CD8-positive, alpha-beta memory T cell (primary cell): Measurements from ENCODE around the gene MARCHF10. TPM values are rescaled to one million over a fixed set of nuclear protein-coding genes. Genes with fewer than 3 reads are reported as not detected.
"Not testable (repeated sequence)": the region's sequence is repeated elsewhere in the genome, so short reads cannot be mapped to it uniquely, and the experiment has no call there.

Experiments used
- CTCF ChIA-PET: fragments of 350-600 bp; sonication (Branson Sonifier 250); formaldehyde crosslinking; loops from one replicate; lab custom pipeline; 2021; ENCODE audit warnings: antibody characterized with exemption; lab: Charles Lee
- POLR2A ChIA-PET: fragments of 350-600 bp; sonication (Branson Sonifier 250); formaldehyde crosslinking; loops from one replicate; lab custom pipeline; 2021; ENCODE audit warnings: antibody characterized with exemption; lab: Charles Lee
- DNase-seq, 5 donors: peaks; one replicate each; pipeline versions ENCODE4 v3.0.0 to v3.0.0-alpha.2; 2020 to 2022; ENCODE audit warnings: mixed read lengths in 1 of 5
- H3K27ac ChIP-seq: one replicate; pipeline ENCODE4 v1.7.0; 2013; ENCODE audit warnings: low read depth, mild to moderate bottlenecking, low read length, moderate library complexity
- H3K27me3 ChIP-seq: 2 replicates; pipeline ENCODE4 v1.7.0; 2013; ENCODE audit warnings: low read length, mild to moderate bottlenecking; ENCODE audit not compliant: insufficient read depth, poor library complexity, severe bottlenecking
- H3K36me3 ChIP-seq: 2 replicates; pipeline ENCODE4 v1.7.0; 2013; ENCODE audit warnings: mild to moderate bottlenecking, low read length, moderate library complexity; ENCODE audit not compliant: insufficient read depth
- H3K4me1 ChIP-seq: 2 replicates; pipeline ENCODE4 v1.7.0; 2013; ENCODE audit warnings: mild to moderate bottlenecking, low read length, moderate library complexity; ENCODE audit not compliant: insufficient read depth
- H3K4me3 ChIP-seq: 2 replicates; pipeline ENCODE4 v1.7.0; 2013; ENCODE audit warnings: mild to moderate bottlenecking, low read length
- H3K9me3 ChIP-seq: 2 replicates; pipeline ENCODE4 v1.7.0; 2013; ENCODE audit warnings: mild to moderate bottlenecking, low read length
- H3K27ac Mint-ChIP-seq, 8 donors: one replicate each; pipeline ENCODE4 v1.8.0; 2020 to 2021; ENCODE audit warnings: mixed read lengths in 8 of 8, mild to moderate bottlenecking in 6 of 8, inconsistent platforms in 3 of 8, moderate library complexity in 3 of 8
- H3K27me3 Mint-ChIP-seq, 2 donors: one replicate each; pipeline ENCODE4 v1.8.0; 2020 to 2021; ENCODE audit warnings: mixed read lengths in 2 of 2, mild to moderate bottlenecking in 1 of 2, moderate library complexity in 1 of 2
- H3K36me3 Mint-ChIP-seq, 3 donors: one replicate each; pipeline ENCODE4 v1.8.0; 2020 to 2021; ENCODE audit warnings: mixed read lengths in 3 of 3, inconsistent platforms in 1 of 3, mild to moderate bottlenecking in 1 of 3
- H3K4me1 Mint-ChIP-seq, 3 donors: one replicate each; pipeline ENCODE4 v1.8.0; 2020 to 2021; ENCODE audit warnings: mixed read lengths in 3 of 3, inconsistent platforms in 1 of 3, mild to moderate bottlenecking in 1 of 3
- H3K4me3 Mint-ChIP-seq, 7 donors: one replicate each; pipeline ENCODE4 v1.8.0; 2020 to 2021; ENCODE audit warnings: mixed read lengths in 7 of 7, mild to moderate bottlenecking in 6 of 7, moderate library complexity in 4 of 7, inconsistent platforms in 2 of 7
- H3K9me3 Mint-ChIP-seq, 5 donors: one replicate each; pipeline ENCODE4 v1.8.0; 2020 to 2022; ENCODE audit warnings: mixed read lengths in 5 of 5, mild to moderate bottlenecking in 3 of 5, moderate library complexity in 2 of 5, inconsistent platforms in 1 of 5
- polyA plus RNA-seq: library from polyadenylated mRNA; unstranded; fragments of 300-500 nt; fragmentation: Illumina TruSeq; gene quantifications from one replicate; pipeline ENCODE4 v1.2.3, GENCODE V29; 2021
- total RNA-seq, 2 experiments: library from RNA; stranded (reverse); gene quantifications; one replicate each; pipeline ENCODE4 v1.2.3, GENCODE V29; 2021

The MARCHF10 gene
- total and polyA plus RNA-seq, 3 experiments from 2014 or later, result 0.86 TPM; not detected in 2

DNA sequence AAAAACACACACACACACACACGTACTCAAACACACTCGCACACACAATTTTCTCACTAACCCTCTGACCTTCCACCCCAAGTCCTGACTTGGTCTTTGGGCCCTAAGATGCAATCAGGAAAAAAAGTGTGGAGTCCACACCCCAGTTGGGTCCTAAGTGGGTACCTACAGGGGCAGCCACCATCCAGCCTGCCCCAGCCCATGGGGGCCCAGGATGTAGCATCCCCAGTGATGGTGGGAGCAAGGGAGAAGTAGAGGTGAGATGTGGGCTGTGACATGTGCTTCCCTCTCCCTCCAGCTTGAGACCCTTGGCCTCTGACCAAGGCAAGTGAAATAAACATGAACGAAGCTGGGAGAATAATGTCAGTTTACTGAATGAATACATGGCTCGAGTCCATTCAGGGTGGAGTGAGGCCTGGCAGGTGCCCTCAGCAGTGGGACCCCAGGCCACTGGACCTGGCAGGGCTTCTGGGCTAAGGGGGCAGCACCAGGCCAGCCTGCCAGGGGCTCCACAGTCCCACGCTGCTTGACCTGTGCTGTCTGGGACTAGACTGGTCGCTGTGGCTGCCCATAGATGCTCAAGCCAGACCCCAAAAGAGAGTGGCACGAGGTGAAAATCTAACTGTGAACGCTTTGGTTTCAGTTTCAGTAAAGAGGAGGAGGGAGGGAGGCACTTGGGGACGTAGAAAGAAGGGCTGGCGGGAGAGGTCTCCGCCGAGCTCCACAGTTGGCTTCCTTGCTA, 107.0 kb downstream of the MARCHF10 start:
- peak overlapping the region in 3 of 7 donors; percentile 23 to 65 (median 28) for H3K4me3 Mint-ChIP-seq
- Histone ChIP-seq H3K27ac (no peak overlapping the region), H3K9me3 (no peaks in the 10 kb centered on the region), H3K4me3 (no peak overlapping the region), H3K4me1 (peaks cover 6% of the 10 kb centered on the region), H3K36me3 (no peaks in the 10 kb centered on the region), H3K27me3 (peaks cover 3% of the 10 kb centered on the region)
- H3K27me3 Mint-ChIP-seq, result peaks cover 5 to 15% of the 10 kb centered on the region in 2 donors
- ChIA-PET POLR2A (no interaction called here), CTCF (interaction anchor here (0.7 to 1.2 kb wide), 2 partner anchors 23 to 43 kb away, joined by 3 read pairs; no protein-coding TSS in a partner anchor)
- peaks cover 7 to 12% (median 8%) of the 10 kb centered on the region in 3 donors for H3K4me1 Mint-ChIP-seq
- H3K36me3 Mint-ChIP-seq, result no peaks in the 10 kb centered on the region
- DNase-seq, result no peak
- no peak overlapping the region for H3K27ac Mint-ChIP-seq
- H3K9me3 Mint-ChIP-seq, result no peaks in the 10 kb centered on the region

DNA sequence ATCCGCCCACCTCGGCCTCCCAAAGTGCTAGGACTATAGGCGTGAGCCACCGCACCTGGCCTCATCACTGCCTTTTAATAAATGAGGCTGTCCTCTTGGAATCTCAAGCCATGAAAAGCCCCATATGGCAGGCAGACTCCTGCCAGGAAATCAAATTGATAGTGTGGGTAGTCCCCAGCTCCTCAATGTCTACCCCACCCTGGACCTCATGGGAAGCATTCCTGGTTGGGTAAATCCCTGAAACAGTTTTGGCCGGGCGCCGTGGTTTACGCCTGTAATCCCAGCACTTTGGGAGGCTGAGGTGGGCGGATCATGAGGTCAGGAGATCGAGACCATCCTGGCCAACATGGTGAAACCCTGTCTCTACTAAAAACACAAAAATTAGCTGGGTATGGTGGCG, 109.7 kb downstream of the MARCHF10 start:
- H3K4me1 ChIP-seq, H3K4me3 Mint-ChIP-seq, H3K36me3 ChIP-seq, H3K9me3 Mint-ChIP-seq, H3K27ac ChIP-seq, H3K36me3 Mint-ChIP-seq, H3K27ac Mint-ChIP-seq, H3K9me3 ChIP-seq, H3K4me1 Mint-ChIP-seq, DNase-seq, H3K27me3 ChIP-seq, POLR2A ChIA-PET, H3K4me3 ChIP-seq: not testable (repeated sequence)
- CTCF ChIA-PET, result interaction anchor here (1.4 kb wide), 1 partner anchor 26 kb away, joined by 3 read pairs; no protein-coding TSS in a partner anchor
- H3K27me3 Mint-ChIP-seq, result peaks cover 8 to 15% of the 10 kb centered on the region in 2 donors

DNA sequence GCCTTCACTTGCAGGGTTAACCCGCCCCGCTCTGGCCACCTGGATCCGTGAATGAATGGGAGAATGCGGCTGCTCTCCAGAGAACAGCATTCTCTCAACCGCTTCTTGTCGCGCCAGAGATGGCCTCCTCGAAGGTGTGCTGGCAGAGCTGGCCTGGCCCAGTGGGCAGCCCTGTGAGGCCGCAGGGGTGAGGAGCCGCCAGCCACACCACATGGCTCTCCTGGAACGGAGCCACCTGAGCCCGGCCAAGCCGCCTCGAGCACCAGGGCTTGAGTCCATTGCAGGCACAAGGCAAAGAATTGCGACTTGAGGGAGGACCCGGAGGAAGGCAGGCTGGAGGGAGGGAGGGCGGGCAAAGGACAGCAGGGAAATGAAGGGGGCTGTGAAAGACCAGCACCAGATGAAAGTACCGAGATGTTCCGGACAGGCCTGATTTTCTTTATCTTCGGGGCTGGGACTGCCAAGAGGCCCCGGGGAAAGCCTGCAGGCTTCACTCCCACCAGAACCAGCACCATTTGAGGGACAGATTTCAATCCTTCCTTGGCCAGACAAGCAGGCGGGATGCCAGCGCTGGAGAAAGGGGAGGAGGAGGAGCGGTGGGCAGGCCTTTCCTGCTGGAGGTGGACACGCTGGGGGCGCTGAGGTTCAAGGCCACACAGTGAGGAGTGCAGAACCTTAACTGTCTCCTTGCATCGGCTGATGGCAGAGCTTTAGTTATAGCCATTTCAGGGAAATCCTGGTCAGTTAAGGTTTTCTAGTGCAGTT, 111.2 kb downstream of the MARCHF10 start:
- peaks cover 8 to 15% of the 10 kb centered on the region in 2 donors for H3K27me3 Mint-ChIP-seq
- no peak overlapping the region for H3K27ac ChIP-seq
- H3K4me3 ChIP-seq, result no peak overlapping the region
- no peaks in the 10 kb centered on the region for H3K9me3 Mint-ChIP-seq
- ChIA-PET CTCF (no interaction called here), POLR2A (no interaction called here)
- H3K27me3 ChIP-seq, result no peaks in the 10 kb centered on the region
- H3K36me3 Mint-ChIP-seq, result no peaks in the 10 kb centered on the region
- H3K9me3 ChIP-seq, result no peaks in the 10 kb centered on the region
- no peaks in the 10 kb centered on the region for H3K4me1 Mint-ChIP-seq
- DNase-seq, result no peak
- no peaks in the 10 kb centered on the region for H3K4me1 ChIP-seq
- no peak overlapping the region for H3K27ac Mint-ChIP-seq
- H3K4me3 Mint-ChIP-seq, result no peak overlapping the region
- no peaks in the 10 kb centered on the region for H3K36me3 ChIP-seq

DNA sequence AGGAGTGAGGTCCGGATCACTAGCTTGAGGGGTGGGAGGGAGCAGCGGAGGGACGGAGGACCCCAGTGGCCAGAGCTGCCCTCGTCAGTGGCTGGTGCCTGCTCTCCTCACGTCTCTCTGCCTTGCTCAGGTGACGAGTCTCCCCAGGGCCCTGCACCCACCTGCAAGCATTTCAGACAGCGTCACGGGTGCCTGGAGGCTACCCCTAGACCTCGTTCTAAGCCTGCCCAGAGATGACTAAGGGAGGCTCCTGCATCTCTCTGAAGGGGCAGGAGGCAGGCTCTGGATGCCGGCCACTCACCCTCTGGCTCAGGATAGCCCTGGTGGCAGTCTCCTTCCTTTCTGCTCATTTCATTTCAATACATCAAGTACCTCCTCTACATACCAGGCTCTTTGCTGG, 111.9 kb downstream of the MARCHF10 start:
- no peaks in the 10 kb centered on the region for H3K27me3 ChIP-seq
- H3K4me3 Mint-ChIP-seq, result no peak overlapping the region
- H3K4me1 Mint-ChIP-seq, result no peaks in the 10 kb centered on the region
- H3K27me3 Mint-ChIP-seq, result peaks cover 8 to 13% of the 10 kb centered on the region in 2 donors
- no peaks in the 10 kb centered on the region for H3K36me3 ChIP-seq
- H3K36me3 Mint-ChIP-seq, result no peaks in the 10 kb centered on the region
- H3K4me3 ChIP-seq, result no peak overlapping the region
- H3K4me1 ChIP-seq, result no peaks in the 10 kb centered on the region
- POLR2A ChIA-PET, result no interaction called here
- DNase-seq, result no peak
- no peaks in the 10 kb centered on the region for H3K9me3 ChIP-seq
- no peak overlapping the region for H3K27ac Mint-ChIP-seq
- CTCF ChIA-PET, result no interaction called here
- no peaks in the 10 kb centered on the region for H3K9me3 Mint-ChIP-seq
- no peak overlapping the region for H3K27ac ChIP-seq

DNA sequence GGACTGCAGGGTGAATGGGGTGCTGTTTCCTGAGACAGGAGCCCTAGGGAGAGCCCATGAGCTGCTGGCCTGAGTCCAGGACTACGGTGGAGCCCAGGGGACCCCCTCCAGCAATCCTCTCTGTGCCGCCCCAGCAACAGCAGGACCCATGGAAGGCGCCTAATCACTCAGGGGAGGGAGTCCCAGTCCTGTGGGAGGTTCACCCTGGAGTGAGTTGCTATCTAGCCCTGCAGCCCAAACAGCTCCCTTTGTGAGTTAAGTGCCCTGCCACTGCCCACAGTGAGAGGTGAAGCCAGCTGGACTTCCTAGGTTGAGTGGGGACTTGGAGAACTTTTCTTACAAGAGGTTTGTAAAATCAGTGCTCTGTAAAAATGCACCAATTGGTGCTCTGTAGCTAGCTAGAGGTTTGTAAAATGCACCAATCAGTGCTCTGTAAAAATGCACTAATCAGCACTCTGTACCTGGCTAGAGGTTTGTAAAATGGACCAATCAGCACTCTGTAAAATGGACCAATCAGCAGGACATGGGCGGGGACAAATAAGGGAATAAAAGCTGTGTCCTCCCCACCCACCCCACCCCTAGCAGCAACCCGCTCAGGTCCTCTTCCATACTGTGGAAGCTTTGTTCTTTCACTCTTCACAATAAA, 112.9 kb downstream of the MARCHF10 start:
- H3K9me3 ChIP-seq, H3K36me3 ChIP-seq, H3K27me3 ChIP-seq, DNase-seq, H3K27ac ChIP-seq, H3K4me1 ChIP-seq, H3K27ac Mint-ChIP-seq, H3K4me3 Mint-ChIP-seq, H3K27me3 Mint-ChIP-seq, H3K36me3 Mint-ChIP-seq, POLR2A ChIA-PET, H3K4me3 ChIP-seq, H3K4me1 Mint-ChIP-seq, CTCF ChIA-PET, H3K9me3 Mint-ChIP-seq: not testable (repeated sequence)

DNA sequence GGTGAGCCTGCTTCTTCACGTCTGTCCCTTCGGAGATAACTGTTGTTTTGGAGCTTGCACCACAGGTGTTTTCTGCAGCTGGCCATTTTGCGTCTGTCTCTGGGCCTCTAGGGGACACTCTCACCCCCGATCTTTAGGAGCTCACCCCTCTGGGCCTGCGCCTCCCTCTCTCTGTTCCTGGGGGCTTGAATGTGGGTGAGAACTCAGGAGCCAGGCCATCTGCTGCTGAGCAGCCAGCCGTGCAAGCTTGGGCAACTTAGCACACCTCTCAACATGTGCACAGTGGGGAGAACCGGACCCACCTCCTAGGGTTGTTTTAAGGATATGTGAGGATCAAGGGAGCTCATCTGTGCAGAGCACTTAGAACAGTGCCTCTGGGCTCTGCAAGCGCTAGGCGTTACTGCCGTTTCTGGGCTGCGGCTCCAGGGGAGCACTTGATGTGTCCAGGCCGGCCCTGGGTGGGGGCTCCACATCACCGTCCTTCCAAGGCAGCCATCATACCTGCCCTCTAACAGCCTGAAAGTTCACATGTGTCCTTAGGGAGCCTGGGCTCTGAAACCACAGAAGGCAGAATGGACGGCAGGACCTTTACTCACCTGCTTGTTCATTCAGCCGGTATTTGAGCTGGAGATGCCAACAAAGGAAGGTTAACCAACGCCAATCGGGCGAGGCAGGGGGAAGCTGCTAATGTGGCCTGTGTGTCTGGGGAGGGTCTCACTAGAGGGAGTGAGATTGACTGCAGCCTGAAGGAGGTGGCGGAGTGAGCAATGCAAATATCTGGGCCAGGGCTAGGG, 114.3 kb downstream of the MARCHF10 start:
- Mint-ChIP-seq H3K27me3 (peaks cover 5 to 7% of the 10 kb centered on the region in 2 donors), H3K9me3 (no peaks in the 10 kb centered on the region), H3K4me3 (no peak overlapping the region), H3K27ac (no peak overlapping the region), H3K4me1 (no peaks in the 10 kb centered on the region), H3K36me3 (no peaks in the 10 kb centered on the region)
- no peaks in the 10 kb centered on the region for H3K27me3 ChIP-seq
- DNase-seq, result no peak
- no peaks in the 10 kb centered on the region for H3K9me3 ChIP-seq
- no peak overlapping the region for H3K4me3 ChIP-seq
- no peaks in the 10 kb centered on the region for H3K36me3 ChIP-seq
- no peak overlapping the region for H3K27ac ChIP-seq
- CTCF ChIA-PET, result no interaction called here
- H3K4me1 ChIP-seq, result no peaks in the 10 kb centered on the region
- POLR2A ChIA-PET, result no interaction called here

DNA sequence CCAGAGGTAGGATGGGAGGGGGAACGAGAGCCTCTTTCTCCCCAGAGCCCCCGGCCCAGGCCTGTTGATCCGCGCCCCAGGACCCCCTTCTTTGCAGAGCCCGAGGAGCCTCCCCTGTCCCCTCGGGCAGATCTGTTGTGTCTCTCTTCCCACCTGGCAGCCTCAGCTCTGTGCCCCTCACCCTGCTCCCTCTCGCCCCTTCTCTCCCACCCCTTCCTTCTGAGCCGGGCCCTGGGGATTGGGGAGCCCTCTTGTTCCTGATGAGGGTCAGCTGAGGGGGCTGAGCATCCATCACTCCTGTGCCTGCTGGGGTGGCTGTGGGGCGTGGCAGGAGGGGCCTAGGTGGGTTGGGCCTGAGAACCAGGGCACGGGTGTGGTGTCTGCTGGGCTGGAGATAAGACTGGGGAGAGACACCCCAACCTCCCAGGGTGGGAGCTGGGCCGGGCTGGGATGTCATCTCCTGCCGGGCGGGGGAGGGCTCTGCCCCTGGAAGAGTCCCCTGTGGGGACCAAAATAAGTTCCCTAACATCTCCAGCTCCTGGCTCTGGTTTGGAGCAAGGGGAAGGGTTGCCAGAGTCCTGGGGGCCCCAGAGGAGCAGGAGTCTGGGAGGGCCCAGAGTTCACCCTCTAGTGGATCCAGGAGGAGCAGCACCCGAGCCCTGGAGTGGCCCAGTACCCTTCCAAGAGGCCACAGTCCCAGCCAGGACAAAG, 115.2 kb downstream of the MARCHF10 start:
- no peak overlapping the region for H3K27ac Mint-ChIP-seq
- Histone ChIP-seq H3K27ac (no peak overlapping the region), H3K4me1 (no peaks in the 10 kb centered on the region), H3K9me3 (no peaks in the 10 kb centered on the region), H3K36me3 (no peaks in the 10 kb centered on the region), H3K4me3 (no peak overlapping the region), H3K27me3 (no peaks in the 10 kb centered on the region)
- H3K27me3 Mint-ChIP-seq, result peaks cover 5 to 9% of the 10 kb centered on the region in 2 donors
- no peak overlapping the region for H3K4me3 Mint-ChIP-seq
- no peaks in the 10 kb centered on the region for H3K4me1 Mint-ChIP-seq
- ChIA-PET CTCF (no interaction called here), POLR2A (no interaction called here)
- H3K9me3 Mint-ChIP-seq, result no peaks in the 10 kb centered on the region
- no peak for DNase-seq
- H3K36me3 Mint-ChIP-seq, result no peaks in the 10 kb centered on the region
